Posterior vena cava (tissue), 2 donors: Measurements from ENCODE around the gene ABR. TPM values are rescaled to one million over a fixed set of nuclear protein-coding genes. Genes with fewer than 3 reads are reported as not detected.
"Not testable (repeated sequence)": the region's sequence is repeated elsewhere in the genome, so short reads cannot be mapped to it uniquely, and the experiment has no call there.

Experiments used
- DNase-seq: peaks from one replicate; pipeline ENCODE4 v3.0.0-alpha.2; 2020; ENCODE audit warnings: low spot score
- intact Hi-C, 2 donors: fragments of 100-400 bp; cut with DNase I; formaldehyde crosslinking; loops; one replicate each; pipeline versions ENCODE4 v1.14.1 to v1.14.2; 2022 to 2023
- total RNA-seq, 2 donors: library from RNA; stranded (reverse); fragmentation: NEBNext Ultra II Directional; extraction: Animal tissue kit (Norgen Biotek cat#: 25700); gene quantifications; one replicate each; pipeline ENCODE4 v1.2.1, GENCODE V29; 2021
- donor health status: DM: yes; HTN: yes; CAD: no.
- donor health status: DM: yes; HTN: yes; CAD: no.

ABR gene
- total RNA-seq, 2 donors from 2014 or later = 99.1 to 146 TPM

DNA sequence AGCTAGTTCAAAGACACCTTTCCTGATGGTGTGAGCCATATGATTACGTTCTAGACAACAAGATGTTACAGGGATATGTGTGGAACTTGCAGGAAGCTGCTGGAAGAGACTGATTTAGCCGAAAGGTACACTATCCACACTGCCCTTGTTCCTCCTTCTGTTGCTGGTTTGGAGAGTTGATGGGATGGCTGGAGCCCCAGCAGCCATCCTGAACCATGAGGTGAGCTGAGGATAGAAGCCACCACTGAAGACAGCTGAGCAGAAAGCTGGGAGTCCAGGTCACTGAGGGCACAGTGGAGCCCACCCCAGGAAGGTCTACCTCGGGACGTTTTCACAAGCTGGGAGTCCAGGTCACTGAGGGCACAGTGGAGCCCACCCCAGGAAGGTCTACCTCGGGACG, 51.3 kb downstream of the ABR start:
- not testable (repeated sequence) for DNase-seq
- intact Hi-C loops = loop anchor here in 1 of 2 donors (5.0 kb wide), 1 partner anchor 44 kb away; no protein-coding TSS in a partner anchor

DNA sequence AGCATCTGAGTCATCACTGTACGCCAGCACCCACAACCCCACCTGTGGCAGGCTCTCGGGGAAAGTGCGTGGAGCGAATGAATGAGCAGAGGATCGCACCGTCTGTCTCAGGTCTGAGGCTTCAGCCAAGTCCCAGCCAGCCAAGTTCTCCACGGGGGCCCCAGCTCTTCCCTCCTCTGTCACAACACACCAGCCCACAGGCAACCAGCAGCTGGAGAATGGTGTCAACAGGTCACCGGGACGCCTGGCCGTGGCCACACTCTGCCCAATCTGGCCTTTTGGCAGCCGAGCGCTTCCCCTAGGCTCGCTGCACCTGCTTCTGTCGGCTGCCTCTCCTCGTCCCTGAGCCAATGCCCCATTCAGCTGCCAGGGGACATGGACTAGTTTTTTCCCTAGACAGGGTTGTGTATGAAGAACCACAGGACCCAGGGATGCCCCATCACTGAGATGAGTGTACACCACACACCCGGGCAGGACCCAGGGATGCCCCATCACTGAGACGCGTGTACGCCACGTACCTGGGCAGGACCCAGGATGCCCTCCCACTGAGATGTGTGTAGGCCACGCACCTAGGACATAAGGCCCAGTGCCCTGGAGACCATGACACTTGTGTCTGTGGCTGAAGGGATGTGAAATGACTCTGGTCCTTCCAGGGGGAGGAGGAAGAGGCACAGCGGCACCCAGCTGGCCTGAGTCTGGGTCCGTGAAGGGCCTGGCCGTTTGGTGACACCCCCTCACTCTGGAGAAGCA, 52.8 kb downstream of the ABR start:
- no peak for DNase-seq
- intact Hi-C loops = loop anchor here in 1 of 2 donors (5.0 kb wide), 1 partner anchor 45 kb away; no protein-coding TSS in a partner anchor

DNA sequence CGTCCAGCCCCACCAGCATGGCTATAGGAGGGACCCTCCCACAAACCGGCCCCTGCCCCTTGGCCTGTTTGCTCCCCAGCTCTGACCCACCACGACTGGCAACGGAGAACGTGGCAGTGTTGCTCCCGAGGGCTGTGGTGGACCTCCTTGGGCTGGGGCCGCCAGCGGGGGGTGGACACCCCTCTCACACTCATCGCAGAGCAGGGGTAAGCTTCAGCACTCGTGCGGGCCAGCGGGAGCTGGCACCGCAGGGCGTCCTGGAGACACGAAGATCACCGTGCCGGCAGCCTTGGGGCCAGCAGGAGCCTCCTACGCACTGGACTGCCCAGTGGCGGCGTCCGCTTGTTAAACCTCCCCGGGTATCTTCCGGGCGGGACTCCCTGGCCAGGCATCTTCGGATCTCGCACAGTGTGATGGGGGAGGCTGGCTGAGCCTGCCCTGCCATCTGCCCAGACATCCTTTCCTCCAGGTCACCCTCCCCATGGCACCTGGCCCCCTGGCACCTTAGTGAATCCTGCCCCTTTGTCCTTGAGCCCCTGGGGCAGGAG, 53.5 kb downstream of the ABR start:
- no peak for DNase-seq
- intact Hi-C loops = loop anchor here in 1 of 2 donors (5.0 kb wide), 1 partner anchor 46 kb away; no protein-coding TSS in a partner anchor

DNA sequence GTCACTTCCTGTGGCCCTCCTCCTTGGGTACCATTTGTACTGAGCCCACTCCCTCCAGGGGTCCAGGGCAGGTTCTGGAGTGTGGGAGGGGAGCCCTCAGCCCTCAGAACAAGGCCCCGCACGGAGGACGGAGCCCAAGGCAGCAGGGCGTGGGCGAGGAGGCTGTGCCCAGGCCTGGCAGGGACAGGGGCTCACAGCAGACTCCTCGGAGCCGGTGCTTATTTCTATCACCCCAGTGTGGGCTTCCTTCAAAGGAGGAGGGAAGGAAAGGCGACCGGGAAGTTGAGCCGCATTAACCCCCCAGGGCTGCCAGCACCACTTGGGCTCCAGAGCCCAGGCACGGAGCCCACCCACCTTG, 54.0 kb downstream of the ABR start:
- intact Hi-C loops = loop anchor here in 1 of 2 donors (2.0 to 5.0 kb wide), 2 partner anchors 47 to 61 kb away; no protein-coding TSS in a partner anchor
- no peak for DNase-seq

DNA sequence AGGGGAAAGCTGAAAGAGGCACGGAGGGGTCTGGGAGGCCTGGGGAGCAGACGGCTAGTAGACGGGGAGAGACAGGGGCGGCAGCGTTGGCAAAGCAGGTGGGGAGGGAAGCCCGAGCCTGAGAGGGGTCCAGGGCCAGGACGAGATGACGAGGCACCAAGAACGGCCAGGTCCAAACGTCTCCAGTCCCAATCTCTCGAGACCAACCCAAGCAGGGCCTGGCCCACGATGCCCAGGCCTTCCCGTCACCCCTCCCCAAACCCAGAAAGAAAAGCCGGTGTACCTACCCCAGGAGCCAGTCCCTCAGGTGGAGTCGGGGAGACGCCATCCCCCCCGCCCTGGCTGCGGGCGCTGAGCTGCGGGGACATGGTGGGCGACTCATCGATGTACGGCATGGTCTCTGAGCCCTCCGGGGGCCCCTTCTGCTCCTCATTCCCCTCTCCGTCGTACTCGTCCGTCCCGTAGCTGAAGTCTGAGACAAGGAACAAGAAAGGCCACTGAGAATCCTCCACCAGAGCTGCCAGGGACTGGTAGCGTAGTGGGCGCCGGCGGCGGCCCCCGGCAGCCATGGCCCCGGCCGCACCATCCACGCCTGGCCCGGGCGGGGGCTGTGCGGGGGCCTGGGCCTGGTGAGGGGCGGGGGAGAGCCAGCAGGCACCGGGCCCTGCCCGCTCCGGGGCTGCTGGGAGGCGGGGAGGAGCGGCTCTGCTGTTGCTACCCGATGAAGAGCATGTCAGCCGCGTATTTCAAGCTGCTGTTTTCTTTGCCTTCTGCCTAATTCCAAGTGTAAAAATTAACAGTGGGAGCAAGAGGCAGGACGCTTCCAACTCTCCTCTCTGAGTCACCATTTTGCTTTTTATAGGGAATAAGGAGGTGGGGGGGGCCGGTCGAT, 54.6 kb downstream of the ABR start:
- intact Hi-C loops = loop anchor here (1.0 to 5.0 kb wide), 3 partner anchors 47 to 62 kb away; no protein-coding TSS in a partner anchor
- DNase-seq = no peak

DNA sequence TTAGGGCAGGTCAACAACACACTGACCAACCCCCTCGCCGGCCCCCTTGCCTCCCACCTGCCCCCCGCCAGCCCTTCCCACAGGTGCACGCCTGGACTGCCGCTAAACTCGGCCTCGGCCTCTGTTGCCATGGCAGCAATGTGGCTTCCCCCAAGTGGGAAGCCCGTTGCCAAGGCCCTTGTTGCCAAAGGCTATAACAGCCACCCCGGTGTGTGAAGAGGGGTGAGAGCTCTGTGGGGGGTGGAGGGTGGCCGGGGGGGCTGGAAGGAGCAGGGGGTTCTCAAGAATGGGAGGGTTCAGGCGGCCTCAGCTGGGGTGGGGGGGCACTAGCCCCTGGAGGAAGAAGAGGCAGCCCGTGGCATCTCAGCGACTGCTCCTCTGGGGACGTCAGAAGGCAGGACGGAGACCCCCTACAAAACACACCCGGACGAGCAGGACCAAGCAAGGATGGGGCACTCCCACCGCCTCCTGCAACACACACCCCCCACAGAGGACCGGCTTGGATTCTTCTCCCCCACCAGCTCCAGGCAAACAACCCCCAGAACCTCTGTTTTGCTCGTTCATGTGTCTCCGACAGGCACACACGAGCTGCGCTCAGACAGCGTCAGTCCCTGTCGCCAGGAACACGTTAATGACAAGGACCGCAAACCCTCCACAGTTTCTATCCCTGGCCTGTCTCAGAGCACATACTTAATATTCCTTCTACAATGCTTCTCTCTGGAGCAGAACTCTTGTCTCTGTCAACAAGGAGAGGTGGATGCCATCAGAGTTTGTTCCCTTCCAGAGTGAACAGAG, 55.7 kb downstream of the ABR start:
- intact Hi-C loops = loop anchor here (1.0 to 2.0 kb wide), 2 partner anchors 62 to 63 kb away; no protein-coding TSS in a partner anchor
- DNase-seq = no peak

DNA sequence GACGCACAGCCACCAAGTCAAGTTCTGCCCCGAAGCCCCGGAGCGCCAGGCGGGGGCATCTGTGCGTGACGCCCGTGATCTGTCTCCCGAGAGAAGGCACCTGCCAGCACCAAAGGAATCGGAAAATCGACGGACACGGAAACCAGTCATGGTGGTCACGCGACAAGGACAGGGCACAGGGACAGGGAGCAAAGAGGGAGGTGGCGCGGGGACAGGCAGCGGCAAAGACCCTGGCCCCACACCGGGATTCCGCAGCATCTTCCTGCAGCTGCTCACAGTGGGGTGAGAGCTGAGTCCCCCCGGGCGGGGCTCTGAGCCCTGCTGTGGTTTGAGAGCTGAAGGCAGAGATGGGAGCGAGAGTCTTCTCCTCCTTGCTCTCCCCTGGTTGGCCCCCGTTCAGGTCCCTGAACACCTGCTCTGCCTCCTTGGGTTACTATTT, 56.4 kb downstream of the ABR start:
- intact Hi-C loops = no loop called here
- no peak for DNase-seq

DNA sequence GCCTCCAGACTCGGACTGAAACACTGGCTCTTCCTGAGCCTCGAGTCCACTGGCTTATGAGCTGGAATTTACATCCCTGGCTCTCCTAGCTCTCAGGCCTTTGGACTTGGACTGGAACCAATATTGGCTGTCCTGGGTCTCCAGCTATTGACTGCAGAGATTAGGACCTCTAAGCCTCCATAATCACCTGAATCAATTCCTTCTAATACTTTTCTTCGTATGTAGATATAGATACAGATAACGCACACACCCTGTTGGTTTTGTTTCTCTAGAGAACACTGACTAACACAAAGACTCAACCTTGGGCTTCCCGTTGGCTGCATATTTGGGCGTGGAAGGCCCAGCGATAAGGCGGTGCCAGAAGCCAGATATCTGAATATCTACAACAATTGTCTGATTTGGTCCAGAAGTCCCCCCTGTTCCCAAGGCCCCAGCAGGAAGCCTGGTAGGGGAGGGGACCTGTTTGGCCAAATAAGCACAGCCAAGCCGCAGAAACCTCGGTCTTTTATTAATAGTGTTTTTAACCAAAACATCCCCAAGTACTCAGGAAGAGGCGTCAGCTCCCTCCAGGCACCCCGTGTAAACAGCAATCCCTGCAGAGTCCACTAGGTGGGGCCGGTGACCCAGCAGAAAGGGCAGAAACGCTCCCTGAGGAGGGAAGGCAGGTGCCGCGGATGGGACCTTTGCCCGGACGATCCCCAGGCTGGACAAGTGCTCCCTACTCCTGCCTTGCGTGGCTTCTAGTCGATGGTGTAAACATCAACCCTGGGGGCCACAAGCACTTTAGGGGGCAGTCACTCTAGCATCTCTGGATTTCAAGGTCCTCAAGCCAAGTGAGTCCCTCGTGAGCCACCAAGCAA, 57.0 kb downstream of the ABR start:
- intact Hi-C loops = no loop called here
- DNase-seq = peak; percentile 94

DNA sequence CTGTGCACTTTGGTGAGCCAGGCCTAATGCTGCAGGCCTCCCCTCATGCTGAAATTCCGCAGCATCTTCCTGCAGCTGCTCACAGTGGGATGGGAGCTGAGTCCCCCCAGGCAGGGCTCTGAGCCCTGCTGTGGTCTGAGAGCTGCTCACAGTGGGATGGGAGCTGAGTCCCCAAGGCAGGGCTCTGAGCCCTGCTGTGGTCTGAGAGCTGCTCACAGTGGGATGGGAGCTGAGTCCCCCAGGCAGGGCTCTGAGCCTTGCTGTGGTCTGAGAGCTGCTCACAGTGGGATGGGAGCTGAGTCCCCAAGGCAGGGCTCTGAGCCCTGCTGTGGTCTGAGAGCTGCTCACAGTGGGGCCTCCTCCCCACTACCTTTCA, 58.4 kb downstream of the ABR start:
- intact Hi-C loops = not testable (repeated sequence)

DNA sequence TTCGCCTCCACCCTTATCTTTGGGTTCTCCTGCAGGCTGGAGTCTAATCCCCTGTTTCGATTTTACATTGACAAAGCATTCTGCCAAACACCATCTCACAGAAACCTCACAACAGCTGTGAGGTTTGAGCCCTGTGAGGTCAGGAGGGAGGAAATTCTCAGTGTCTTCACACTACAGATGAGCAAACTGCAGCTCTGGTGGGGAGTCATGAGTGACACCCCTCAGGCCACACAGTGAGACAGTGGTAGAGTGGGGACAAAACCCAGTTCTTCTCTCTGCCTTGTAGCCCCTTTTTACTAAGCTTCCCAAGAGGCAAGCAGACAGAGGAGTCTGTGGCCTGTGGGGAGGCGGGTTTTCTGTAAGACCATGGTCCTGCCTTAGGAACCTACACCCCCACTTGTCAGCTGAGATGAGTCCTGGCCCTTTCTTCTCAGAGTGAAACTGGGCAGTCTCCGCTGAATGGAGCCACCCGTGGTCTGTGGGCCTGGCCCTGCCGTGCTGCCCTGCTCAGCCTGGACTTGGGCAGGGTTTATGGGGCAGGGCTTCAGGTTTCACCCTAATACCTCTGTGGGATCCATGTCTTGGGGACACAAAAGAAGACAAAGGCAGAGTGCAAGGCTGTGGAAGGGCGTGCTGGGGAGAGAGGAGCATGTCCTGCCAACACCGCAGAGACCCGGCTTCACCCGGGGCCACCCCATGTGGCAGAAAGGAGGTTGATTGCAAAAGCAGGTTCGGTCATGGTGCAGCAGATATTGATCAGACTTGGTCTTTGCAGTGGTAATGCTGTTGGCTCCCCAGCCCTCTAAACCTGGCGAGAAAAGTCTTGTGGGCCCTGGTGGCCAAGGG, 59.0 kb downstream of the ABR start:
- intact Hi-C loops = no loop called here
- no peak for DNase-seq

More for the DNA sequence above, 58.4 kb downstream of the ABR start:
- not testable (repeated sequence) for DNase-seq

DNA sequence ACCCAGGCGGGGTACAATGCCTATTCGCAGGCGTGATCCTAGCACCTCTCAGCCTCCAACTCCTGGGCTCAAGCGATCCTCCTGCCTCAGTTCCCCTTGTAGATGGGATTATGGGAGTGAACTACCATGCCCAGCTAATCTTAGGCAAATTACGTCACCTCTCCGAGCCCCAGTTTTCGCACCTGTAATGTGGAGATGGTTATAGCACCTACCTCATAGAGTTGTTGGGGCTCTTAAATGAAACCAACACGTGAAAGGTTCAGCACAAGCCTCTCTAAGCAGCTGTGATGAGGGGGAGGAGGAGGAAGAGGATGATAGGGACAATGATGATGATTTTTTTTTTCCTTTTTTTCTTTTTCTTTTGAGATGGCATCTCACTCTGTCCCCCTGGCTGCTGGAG, 59.9 kb downstream of the ABR start:
- no peak for DNase-seq
- intact Hi-C loops = no loop called here

DNA sequence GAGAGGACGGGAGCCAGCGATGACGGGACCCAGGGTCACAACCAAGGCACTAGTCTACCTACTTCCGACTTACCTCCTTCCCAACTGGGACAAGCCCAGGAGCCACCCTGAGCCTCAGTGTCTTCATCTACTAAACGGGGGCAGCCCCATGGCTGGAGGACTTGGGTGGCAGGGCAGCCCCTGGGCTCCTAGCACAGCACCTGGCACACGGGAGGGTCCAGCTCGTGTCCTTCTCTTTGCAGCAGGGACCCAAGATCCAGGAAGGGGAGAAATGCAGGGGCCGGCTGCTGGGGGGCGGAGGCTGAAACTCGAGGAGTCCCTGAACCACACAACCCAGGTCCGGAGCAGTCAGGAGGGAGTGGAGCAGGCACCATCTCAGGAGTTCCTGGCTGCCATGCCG, 63.2 kb downstream of the ABR start:
- intact Hi-C loops = no loop called here
- DNase-seq = no peak

DNA sequence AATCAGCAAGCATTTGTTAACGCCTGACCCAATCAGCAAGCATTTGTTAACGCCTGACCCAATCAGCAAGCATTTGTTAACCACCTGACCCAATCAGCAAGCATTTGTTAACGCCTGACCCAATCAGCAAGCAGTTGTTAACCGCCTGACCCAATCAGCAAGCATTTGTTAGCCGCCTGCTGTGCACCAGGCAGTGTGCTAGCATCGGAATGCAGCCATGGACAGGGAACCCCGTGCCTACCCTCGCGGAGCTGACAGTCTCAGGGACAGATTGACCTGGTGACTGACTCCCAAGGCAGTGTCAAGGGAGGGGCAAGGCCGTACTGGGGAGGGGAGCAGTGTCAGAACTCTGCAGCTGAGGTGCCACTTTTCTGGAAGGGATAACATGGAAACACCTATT, 66.9 kb downstream of the ABR start:
- intact Hi-C loops = no loop called here
- no peak for DNase-seq

DNA sequence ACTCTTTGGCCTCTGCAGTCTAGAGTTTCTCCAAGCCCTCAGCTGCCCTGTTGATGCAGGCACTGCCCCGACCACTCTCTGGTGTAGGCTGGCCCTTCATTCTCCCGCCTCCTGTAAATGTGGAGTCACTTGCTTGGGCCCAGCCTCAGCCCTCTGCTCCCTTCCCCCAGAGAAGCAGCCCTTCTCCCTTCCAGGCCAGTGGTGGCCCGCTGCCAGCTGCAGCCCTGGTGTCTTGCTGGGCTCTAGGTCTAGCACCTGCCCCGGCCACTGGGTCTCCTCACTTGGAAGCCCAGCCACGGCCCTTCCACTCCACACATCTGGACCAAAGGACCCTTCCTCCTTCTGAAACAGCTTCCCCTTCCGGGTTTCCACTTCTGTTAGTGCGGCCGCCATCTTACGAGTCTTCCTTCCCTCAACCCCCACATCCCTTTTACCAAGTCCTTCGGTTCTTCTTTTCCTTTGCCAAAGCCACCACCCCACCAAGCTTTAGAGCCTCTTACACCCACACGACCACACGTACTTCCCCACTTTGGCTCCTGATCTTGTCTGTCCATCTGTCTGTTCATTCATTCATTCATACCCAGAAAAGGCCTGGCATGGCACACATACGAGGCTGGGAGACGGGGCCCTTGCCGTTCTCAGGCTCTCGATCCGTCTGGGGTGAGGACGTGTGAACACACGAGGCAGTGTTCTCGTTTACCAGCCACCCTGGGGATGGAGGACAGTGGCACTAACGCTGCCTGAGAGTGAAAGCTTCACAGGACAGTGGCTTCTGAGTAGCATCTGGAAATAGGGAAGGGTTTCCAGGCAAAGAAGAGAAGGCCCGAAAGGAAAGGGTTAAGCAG, 68.0 kb downstream of the ABR start:
- DNase-seq = peak; percentile 86

DNA sequence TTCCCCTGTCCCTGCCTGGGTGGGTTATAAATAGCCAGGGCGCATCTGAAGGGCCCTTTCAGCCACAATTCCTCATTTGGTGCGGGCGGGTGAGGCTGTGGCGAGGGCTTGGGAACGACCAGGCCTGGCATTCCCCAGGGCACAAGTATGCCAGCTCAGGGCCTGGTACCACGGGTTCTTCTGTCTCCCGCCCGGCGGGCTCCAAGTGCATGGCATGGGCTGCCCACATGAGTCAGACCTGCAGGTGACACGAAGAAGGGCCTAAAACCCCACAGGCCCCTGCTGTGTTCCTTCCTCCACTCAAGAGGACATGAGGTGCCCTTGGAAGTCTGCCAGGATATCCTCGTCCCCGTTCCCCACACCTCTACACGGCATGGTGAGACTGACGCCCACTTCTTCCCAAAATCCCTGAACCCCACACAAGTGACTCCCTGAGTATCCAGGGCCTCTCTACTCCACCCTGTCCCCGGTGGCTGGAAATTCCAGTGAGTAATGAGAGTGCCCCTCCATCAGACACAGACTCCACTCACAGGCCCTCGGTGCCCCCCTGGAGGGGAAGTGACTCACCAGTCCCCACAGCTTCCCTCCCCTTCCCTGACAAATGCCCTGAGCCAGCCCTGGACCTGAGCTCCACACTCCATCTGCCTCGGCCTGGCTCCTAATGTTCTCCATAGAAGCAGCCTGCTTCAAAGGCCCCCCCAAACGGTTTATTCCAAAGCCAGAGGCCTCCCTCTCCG, 68.8 kb downstream of the ABR start:
- intact Hi-C loops = no loop called here
- peak; percentile 93 for DNase-seq

More for the DNA sequence above, 68.0 kb downstream of the ABR start:
- intact Hi-C loops = no loop called here

DNA sequence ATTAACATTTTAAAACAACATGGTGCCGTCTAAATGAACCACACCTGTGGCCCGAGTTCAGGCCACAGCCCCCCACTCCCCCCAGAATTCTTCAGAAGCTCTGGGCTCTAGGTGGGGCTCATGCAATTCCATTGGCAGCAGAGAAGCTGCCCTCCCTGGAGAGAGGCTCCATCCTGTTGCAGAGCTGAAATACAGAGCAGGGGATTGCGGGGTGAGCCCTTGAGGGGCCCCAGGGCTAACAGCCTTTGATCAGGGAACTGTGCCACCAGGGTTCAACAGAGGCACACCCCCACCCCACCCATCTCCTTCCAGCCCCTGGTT, 69.3 kb downstream of the ABR start:
- intact Hi-C loops = no loop called here
- DNase-seq = no peak
